Panc1 (cell line): ENCODE measurements around the gene SRSF3. TPM values are rescaled to one million over a fixed set of nuclear protein-coding genes. Genes with fewer than 3 reads are reported as not detected.
"Not testable (repeated sequence)": the region's sequence is repeated elsewhere in the genome, so short reads cannot be mapped to it uniquely, and the experiment has no call there.

Experiments used
- ATAC-seq: fragments of 200-7000 bp; cut with Tn5 transposase; 2 replicates; pipeline ENCODE4 v1.9.1; 2020; ENCODE audit warnings: mild to moderate bottlenecking, moderate library complexity
- BruUV-seq: library from RNA; stranded (reverse); fragments of 400-500 nt; replicated peaks from 2 replicates; lab custom pipeline; 2021; lab: Mats Ljungman, UMichigan
- CTCF ChIA-PET: fragments of 300-600 bp; sonication (Branson Sonifier 250); formaldehyde crosslinking; loops from one replicate; lab custom pipeline; 2022; ENCODE audit warnings: antibody characterized with exemption; lab: Charles Lee
- POLR2A ChIA-PET: fragments of 300-600 bp; sonication (Branson Sonifier 250); formaldehyde crosslinking; loops from one replicate; lab custom pipeline; 2022; ENCODE audit warnings: antibody characterized with exemption; lab: Charles Lee
- DNase-seq: peaks from one replicate; pipeline ENCODE4 v3.0.0-alpha.2; 2010; ENCODE audit warnings: low read depth, low spot score
- H3K27ac ChIP-seq: 2 replicates; pipeline ENCODE4 v1.5.1; 2011; ENCODE audit warnings: mild to moderate bottlenecking, low read length, inconsistent platforms
- H3K27me3 ChIP-seq: fragments of 200-500 bp; sonication (Bioruptor generic); 2 replicates; pipeline ENCODE4 v1.6.0; 2014; ENCODE audit warnings: low read length, inconsistent platforms; ENCODE audit not compliant: control insufficient read depth, insufficient read depth
- H3K36me3 ChIP-seq: fragments of 200-500 bp; sonication (Bioruptor generic); 2 replicates; pipeline ENCODE4 v1.5.1; 2014; ENCODE audit warnings: inconsistent platforms, mild to moderate bottlenecking, low read length, moderate library complexity; ENCODE audit not compliant: control insufficient read depth, insufficient read depth
- H3K4me1 ChIP-seq: 2 replicates; pipeline ENCODE4 v1.5.1; 2011; ENCODE audit warnings: inconsistent platforms, mild to moderate bottlenecking, low read length, moderate library complexity; ENCODE audit not compliant: control insufficient read depth, insufficient read depth
- H3K4me3 ChIP-seq, 2 experiments: 2 replicates each; pipeline ENCODE4 v1.5.1; 2011 to 2012; ENCODE audit warnings: low read depth in 2 of 2, low read length in 2 of 2, mild to moderate bottlenecking in 2 of 2, inconsistent platforms in 1 of 2, moderate library complexity in 1 of 2
- H3K9me3 ChIP-seq: fragments of 200-500 bp; sonication (Bioruptor generic); 2 replicates; pipeline ENCODE4 v1.5.1; 2014; ENCODE audit warnings: low read depth, mild to moderate bottlenecking, inconsistent platforms, low read length, moderate library complexity; ENCODE audit not compliant: control insufficient read depth, insufficient read depth
- POLR2AphosphoS5 ChIP-seq: IDR thresholded peaks from 2 replicates; pipeline ENCODE4 v1.6.1; 2012; ENCODE audit warnings: mild to moderate bottlenecking, low read depth, low read length, moderate library complexity
- SIN3A ChIP-seq: IDR thresholded peaks from 2 replicates; pipeline ENCODE4 v1.6.1; 2012; ENCODE audit warnings: low read depth, mild to moderate bottlenecking, low read length, moderate library complexity, borderline replicate concordance; ENCODE audit not compliant: insufficient read depth
- TCF7L2 ChIP-seq: IDR thresholded peaks from 2 replicates; pipeline ENCODE4 v1.6.1; 2011; ENCODE audit warnings: mild to moderate bottlenecking, low read depth, low read length, inconsistent platforms
- in situ Hi-C: cut with HindIII; loops from 2 replicates; pipeline ENCODE4 v1.10.0; 2016; ENCODE audit warnings: low sequenced_read_pairs, low pct_unique_long_range_greater_than_20kb
- intact Hi-C: fragments of 100-400 bp; cut with micrococcal nuclease; formaldehyde crosslinking; loops from one replicate; pipeline ENCODE4 v1.10.0; 2022; ENCODE audit not compliant: unreplicated experiment
- total RNA-seq: library from RNA; stranded (reverse); gene quantifications from one replicate; pipeline ENCODE4 v1.2.1, GENCODE V29; 2021; ENCODE audit not compliant: unreplicated experiment
- TF ChIP-seq, protein P1 (sequence below): fragments of 450-650 bp; IDR thresholded peaks from 2 replicates; pipeline ENCODE4 v1.5.1; 2017; ENCODE audit warnings: mild to moderate bottlenecking
- TF ChIP-seq, protein P2 (sequence below), 2 experiments: IDR thresholded peaks; 2 replicates each; pipeline ENCODE4 v1.6.1; 2011 to 2012; ENCODE audit warnings: low read depth in 2 of 2, control low read depth in 1 of 2, low read length in 1 of 2, mild to moderate bottlenecking in 1 of 2, moderate library complexity in 1 of 2; ENCODE audit not compliant: insufficient read depth in 1 of 2

SRSF3 gene
- total RNA-seq, 1 experiment from 2014 or later: 356 TPM

DNA sequence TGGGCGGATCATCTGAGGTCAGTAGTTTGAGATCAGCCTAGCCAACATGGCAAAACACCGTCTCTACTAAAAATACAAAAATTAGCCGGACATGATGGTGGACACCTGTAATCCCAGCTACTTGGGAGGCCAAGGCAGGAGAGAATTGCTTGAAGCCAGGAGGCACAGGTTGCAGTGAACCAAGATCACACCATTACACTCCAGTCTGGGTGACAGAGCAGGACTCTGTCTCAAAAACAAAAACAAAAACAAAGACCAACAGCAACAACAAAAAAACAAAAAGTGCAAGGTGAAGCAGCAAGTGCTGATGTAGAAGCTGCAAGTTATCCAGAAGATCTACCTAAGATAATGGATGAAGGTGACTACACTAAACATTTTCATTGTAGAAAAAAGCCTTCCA, 17.5 kb downstream of the SRSF3 start:
- DNase-seq, H3K27me3 ChIP-seq, ATAC-seq, POLR2A ChIA-PET, BruUV-seq, H3K27ac ChIP-seq, H3K9me3 ChIP-seq, H3K36me3 ChIP-seq, CTCF ChIA-PET, H3K4me3 ChIP-seq, in situ Hi-C loops: not testable (repeated sequence)
- peaks cover 33% of the 10 kb centered on the region for H3K4me1 ChIP-seq
- 0 out of 2 replicates have a peak, but pooled peaks have one; percentile 29 for TF ChIP-seq POLR2AphosphoS5
- intact Hi-C loops: loop anchor here (10.0 kb wide), 1 partner anchor 233 kb away; no protein-coding TSS in a partner anchor

DNA sequence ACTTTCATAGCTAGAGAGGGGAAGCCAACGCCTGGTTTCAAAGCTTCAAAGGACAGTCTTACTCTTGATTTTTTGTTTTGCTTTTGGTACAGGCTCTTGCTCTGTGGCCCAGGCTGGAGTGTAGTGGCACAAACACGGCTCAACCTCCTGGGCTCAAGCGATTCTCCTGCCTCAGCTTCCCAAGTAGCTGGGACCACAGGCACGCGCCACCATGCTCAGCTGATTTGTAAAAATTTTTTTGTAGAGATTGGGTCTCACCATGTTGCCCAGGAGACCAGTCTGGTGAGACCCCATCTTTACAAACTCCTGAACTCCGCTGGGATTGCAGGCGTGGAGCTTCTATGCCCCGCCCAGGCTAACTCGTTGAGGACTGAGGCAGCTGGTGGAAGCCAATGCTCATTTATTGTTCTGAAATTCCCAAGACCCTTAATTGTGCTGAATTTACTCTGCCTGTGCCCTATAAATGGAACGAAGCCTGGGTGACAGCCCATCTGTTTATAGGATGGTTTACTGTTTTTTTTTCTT, 18.0 kb downstream of the SRSF3 start:
- Histone ChIP-seq H3K4me3 (no peak overlapping the region), H3K27ac (no peak overlapping the region), H3K36me3 (peaks cover 6% of the 10 kb centered on the region; the same call in 1 of the 2 replicates), H3K4me1 (peaks cover 37% of the 10 kb centered on the region), H3K9me3 (no peaks in the 10 kb centered on the region), H3K27me3 (no peaks in the 10 kb centered on the region)
- DNase-seq: no peak
- in situ Hi-C loops: no loop called here
- no TSS peak for BruUV-seq
- ATAC-seq: no peak
- TF ChIP-seq POLR2AphosphoS5 (no peak), SIN3A (no peak), TCF7L2 (no peak)
- TF ChIP-seq, protein P1, sequence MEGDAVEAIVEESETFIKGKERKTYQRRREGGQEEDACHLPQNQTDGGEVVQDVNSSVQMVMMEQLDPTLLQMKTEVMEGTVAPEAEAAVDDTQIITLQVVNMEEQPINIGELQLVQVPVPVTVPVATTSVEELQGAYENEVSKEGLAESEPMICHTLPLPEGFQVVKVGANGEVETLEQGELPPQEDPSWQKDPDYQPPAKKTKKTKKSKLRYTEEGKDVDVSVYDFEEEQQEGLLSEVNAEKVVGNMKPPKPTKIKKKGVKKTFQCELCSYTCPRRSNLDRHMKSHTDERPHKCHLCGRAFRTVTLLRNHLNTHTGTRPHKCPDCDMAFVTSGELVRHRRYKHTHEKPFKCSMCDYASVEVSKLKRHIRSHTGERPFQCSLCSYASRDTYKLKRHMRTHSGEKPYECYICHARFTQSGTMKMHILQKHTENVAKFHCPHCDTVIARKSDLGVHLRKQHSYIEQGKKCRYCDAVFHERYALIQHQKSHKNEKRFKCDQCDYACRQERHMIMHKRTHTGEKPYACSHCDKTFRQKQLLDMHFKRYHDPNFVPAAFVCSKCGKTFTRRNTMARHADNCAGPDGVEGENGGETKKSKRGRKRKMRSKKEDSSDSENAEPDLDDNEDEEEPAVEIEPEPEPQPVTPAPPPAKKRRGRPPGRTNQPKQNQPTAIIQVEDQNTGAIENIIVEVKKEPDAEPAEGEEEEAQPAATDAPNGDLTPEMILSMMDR: no peak
- TF ChIP-seq, protein P2, sequence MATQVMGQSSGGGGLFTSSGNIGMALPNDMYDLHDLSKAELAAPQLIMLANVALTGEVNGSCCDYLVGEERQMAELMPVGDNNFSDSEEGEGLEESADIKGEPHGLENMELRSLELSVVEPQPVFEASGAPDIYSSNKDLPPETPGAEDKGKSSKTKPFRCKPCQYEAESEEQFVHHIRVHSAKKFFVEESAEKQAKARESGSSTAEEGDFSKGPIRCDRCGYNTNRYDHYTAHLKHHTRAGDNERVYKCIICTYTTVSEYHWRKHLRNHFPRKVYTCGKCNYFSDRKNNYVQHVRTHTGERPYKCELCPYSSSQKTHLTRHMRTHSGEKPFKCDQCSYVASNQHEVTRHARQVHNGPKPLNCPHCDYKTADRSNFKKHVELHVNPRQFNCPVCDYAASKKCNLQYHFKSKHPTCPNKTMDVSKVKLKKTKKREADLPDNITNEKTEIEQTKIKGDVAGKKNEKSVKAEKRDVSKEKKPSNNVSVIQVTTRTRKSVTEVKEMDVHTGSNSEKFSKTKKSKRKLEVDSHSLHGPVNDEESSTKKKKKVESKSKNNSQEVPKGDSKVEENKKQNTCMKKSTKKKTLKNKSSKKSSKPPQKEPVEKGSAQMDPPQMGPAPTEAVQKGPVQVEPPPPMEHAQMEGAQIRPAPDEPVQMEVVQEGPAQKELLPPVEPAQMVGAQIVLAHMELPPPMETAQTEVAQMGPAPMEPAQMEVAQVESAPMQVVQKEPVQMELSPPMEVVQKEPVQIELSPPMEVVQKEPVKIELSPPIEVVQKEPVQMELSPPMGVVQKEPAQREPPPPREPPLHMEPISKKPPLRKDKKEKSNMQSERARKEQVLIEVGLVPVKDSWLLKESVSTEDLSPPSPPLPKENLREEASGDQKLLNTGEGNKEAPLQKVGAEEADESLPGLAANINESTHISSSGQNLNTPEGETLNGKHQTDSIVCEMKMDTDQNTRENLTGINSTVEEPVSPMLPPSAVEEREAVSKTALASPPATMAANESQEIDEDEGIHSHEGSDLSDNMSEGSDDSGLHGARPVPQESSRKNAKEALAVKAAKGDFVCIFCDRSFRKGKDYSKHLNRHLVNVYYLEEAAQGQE (IDR thresholded peaks at IDR 0.05; ENCODE audit: insufficient read depth in 1 of 2, low read depth in 2 of 2, low read length in 1 of 2): no peak
- ChIA-PET CTCF (no interaction called here), POLR2A (no interaction called here)
- intact Hi-C loops: loop anchor here (10.0 kb wide), 1 partner anchor 233 kb away; no protein-coding TSS in a partner anchor
